ENCODE data around the gene DRAM1. TPM values are rescaled to one million over a fixed set of nuclear protein-coding genes. Genes with fewer than 3 reads are reported as not detected.

DRAM1 gene
- total and polyA plus RNA-seq, 9 of the 15 experiments (the other 6 are each of a cell fraction or from before 2014, with no cell fraction given): 1.4 to 4.3 (median 2.7) TPM

DNA sequence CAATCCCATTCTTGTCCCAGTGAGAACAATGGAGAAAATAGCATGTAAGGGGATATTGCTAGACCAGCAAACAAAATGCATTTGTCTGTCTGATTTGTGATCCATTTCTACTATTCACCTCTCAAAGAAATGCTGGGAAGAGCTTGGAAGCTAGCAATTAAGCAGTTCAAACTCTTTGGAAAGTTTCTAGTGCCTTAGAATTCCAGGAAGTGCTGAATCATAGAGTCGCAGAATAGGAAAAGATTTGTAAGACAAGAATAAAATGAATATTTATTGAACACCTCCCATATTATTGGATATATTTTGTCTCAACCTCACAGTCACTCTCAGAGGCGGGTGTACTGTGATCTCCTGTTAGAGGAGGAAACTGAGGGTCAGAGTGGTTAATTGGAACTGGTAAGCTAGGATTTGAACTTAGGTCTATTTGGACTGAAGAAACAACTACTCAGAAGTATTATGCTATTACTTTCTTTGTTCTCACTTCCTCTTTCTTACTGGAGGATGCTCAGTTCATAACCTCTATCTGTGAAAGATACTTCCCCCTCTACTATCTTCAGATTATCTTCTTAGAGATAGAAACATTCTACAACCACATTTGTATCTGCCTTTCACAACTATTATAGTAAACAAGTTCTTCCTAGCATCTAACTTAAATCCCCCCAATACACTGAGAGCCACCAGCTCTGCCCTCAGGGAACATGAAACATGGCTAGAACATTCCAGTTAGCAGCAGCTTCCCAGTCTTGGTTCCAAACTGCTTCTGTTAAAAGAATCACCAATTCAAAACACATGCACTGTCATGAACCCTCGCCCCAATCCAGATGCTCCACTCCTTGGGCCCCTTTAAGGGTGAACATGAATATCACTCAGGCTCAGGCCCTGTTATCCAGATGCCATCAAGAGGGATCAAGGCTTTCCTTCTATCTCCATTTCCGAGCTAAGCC, 64.2 kb downstream of the DRAM1 start:
- ChIA-PET CTCF (ENCODE audit: low intra/inter-chr PET ratio) (interaction anchor here (1.5 kb wide), 1 partner anchor 937 kb away, joined by 5 read pairs; no protein-coding TSS in a partner anchor), POLR2A (interaction anchor here (0.6 to 1.1 kb wide), 3 partner anchors 342 to 712 kb away, joined by 3 read pairs; no protein-coding TSS in a partner anchor)
- no peak for TF ChIP-seq GABPA (tag; conservative IDR thresholded peaks at IDR 0.05; ENCODE audit: low read depth)
- TF ChIP-seq ZBED1 (IDR thresholded peaks at IDR 0.05): no peak
- peak; percentile 52; the same call in 1 of the 2 replicates for TF ChIP-seq SPI1 (IDR thresholded peaks at IDR 0.05; ENCODE audit: borderline replicate concordance, low read depth, low read length)
- Histone ChIP-seq H3K27ac (ENCODE audit: extremely low read depth, low read depth, low read length) (no peak overlapping the region), H3K4me2 (ENCODE audit: insufficient read depth, low read length) (no peak overlapping the region), H3K36me3 (ENCODE audit: control insufficient read depth, insufficient read depth, low read length) (no peaks in the 10 kb centered on the region), H3K27me3 (ENCODE audit: control insufficient read depth in 2 of 2, insufficient read depth in 2 of 2, low read length in 2 of 2) (peaks cover 18 to 21% of the 10 kb centered on the region in 2 experiments), H3K9me3 (replicated peaks; ENCODE audit: control insufficient read depth, insufficient read depth, low read depth, low read length) (no peaks in the 10 kb centered on the region), H2AFZ (ENCODE audit: low read depth, low read length) (no peak overlapping the region), H3K9me1 (ENCODE audit: control insufficient read depth, insufficient read depth, low read length) (no peaks in the 10 kb centered on the region), H4K20me1 (replicated peaks; ENCODE audit: control insufficient read depth, insufficient read depth, low read length) (no peaks in the 10 kb centered on the region), H3K4me1 (replicated peaks in 1 of 2; ENCODE audit: control insufficient read depth in 2 of 2, insufficient read depth in 2 of 2, low read length in 2 of 2) (no peaks in the 10 kb centered on the region), H3K4me3 (no peak overlapping the region), H3K79me2 (ENCODE audit: control insufficient read depth, insufficient read depth, low read length) (no peaks in the 10 kb centered on the region), H3K9ac (ENCODE audit: insufficient read depth in 1 of 2, low read depth in 2 of 2, low read length in 2 of 2) (no peak overlapping the region)
- intact Hi-C loops (cut with micrococcal nuclease): loop anchor here (2.0 to 5.0 kb wide), 4 partner anchors 543 to 936 kb away; no protein-coding TSS in a partner anchor
- ATAC-seq (no peak), DNase-seq (ENCODE audit: extremely low read depth in 1 of 4, low spot score in 3 of 4) (no peak), FAIRE-seq (no peak)
- WGBS (ENCODE audit: insufficient coverage, low coverage, missing lambda C conversion rate): 3% methylated on average over 4 of the region's 4 CpGs
- in situ Hi-C loops (cut with MboI): loop anchor here (25.0 kb wide), 1 partner anchor 546 kb away; the partner anchor contains the start of gene IGF1
- BruUV-seq (replicated peaks): no TSS peak

DNA sequence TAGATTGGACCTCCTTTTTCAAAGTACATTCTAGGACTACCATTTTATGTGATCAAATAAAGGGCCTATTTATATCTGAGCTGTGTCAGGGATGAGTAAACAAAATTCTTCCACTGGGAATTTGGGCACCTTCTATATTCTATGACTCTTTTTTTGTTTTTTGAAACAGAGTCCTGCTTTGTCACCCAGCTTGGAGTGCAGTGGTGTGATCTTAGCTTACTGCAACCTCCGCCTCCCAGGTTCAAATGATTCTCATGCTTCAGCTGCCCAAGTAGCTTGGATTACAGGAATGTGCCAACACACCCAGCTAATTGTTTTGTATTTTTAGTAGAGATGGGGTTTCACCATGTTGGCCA, 64.8 kb downstream of the DRAM1 start:
- no peak overlapping the region for H2AFZ ChIP-seq (ENCODE audit: low read depth, low read length)
- H3K79me2 ChIP-seq (ENCODE audit: control insufficient read depth, insufficient read depth, low read length): no peaks in the 10 kb centered on the region
- no peaks in the 10 kb centered on the region for H3K9me1 ChIP-seq (ENCODE audit: control insufficient read depth, insufficient read depth, low read length)
- no peaks in the 10 kb centered on the region for H3K9me3 ChIP-seq (replicated peaks; ENCODE audit: control insufficient read depth, insufficient read depth, low read depth, low read length)
- ChIA-PET CTCF (ENCODE audit: low intra/inter-chr PET ratio) (interaction anchor here (1.5 kb wide), 1 partner anchor 937 kb away, joined by 5 read pairs; no protein-coding TSS in a partner anchor), POLR2A (no interaction called here)
- H3K9ac ChIP-seq (ENCODE audit: insufficient read depth in 1 of 2, low read depth in 2 of 2, low read length in 2 of 2): no peak overlapping the region
- H3K27me3 ChIP-seq (ENCODE audit: control insufficient read depth in 2 of 2, insufficient read depth in 2 of 2, low read length in 2 of 2): peaks cover 18 to 21% of the 10 kb centered on the region in 2 experiments
- intact Hi-C loops (cut with micrococcal nuclease): loop anchor here (5.0 kb wide), 2 partner anchors 600 to 935 kb away; no protein-coding TSS in a partner anchor
- no peaks in the 10 kb centered on the region for H3K4me1 ChIP-seq (replicated peaks in 1 of 2; ENCODE audit: control insufficient read depth in 2 of 2, insufficient read depth in 2 of 2, low read length in 2 of 2)
- DNase-seq (ENCODE audit: extremely low read depth in 1 of 4, low spot score in 3 of 4) (no peak), FAIRE-seq (no peak), ATAC-seq (no peak)
- no peak for TF ChIP-seq HDAC2 (IDR thresholded peaks at IDR 0.05)
- no peak for TF ChIP-seq NR1H2 (CRISPR knock-in tag; IDR thresholded peaks at IDR 0.05)
- no peak for TF ChIP-seq TCF7 (IDR thresholded peaks at IDR 0.05; ENCODE audit: borderline replicate concordance)
- TF ChIP-seq SOX6 (IDR thresholded peaks at IDR 0.05): no peak
- TF ChIP-seq CHD4 (IDR thresholded peaks at IDR 0.05; ENCODE audit: insufficient read depth, insufficient replicate concordance, low read depth, low read length, poor library complexity, severe bottlenecking): no peak
- TF ChIP-seq, protein P1, sequence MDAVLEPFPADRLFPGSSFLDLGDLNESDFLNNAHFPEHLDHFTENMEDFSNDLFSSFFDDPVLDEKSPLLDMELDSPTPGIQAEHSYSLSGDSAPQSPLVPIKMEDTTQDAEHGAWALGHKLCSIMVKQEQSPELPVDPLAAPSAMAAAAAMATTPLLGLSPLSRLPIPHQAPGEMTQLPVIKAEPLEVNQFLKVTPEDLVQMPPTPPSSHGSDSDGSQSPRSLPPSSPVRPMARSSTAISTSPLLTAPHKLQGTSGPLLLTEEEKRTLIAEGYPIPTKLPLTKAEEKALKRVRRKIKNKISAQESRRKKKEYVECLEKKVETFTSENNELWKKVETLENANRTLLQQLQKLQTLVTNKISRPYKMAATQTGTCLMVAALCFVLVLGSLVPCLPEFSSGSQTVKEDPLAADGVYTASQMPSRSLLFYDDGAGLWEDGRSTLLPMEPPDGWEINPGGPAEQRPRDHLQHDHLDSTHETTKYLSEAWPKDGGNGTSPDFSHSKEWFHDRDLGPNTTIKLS (IDR thresholded peaks at IDR 0.05; ENCODE audit: borderline replicate concordance, low read depth): no peak
- no peak for TF ChIP-seq MCM2 (IDR thresholded peaks at IDR 0.05; ENCODE audit: low read depth)
- BruUV-seq (replicated peaks): no TSS peak
- no peak overlapping the region for H3K27ac ChIP-seq (ENCODE audit: extremely low read depth, low read depth, low read length)
- no peaks in the 10 kb centered on the region for H3K36me3 ChIP-seq (ENCODE audit: control insufficient read depth, insufficient read depth, low read length)
- no peak overlapping the region for H3K4me2 ChIP-seq (ENCODE audit: insufficient read depth, low read length)
- no peaks in the 10 kb centered on the region for H4K20me1 ChIP-seq (replicated peaks; ENCODE audit: control insufficient read depth, insufficient read depth, low read length)
- no peak overlapping the region for H3K4me3 ChIP-seq
- in situ Hi-C loops (cut with MboI): loop anchor here (25.0 kb wide), 1 partner anchor 545 kb away; the partner anchor contains the start of gene IGF1
- WGBS (ENCODE audit: insufficient coverage, low coverage, missing lambda C conversion rate): 0% methylated on average over 1 of the region's 1 CpG

Measured in K562 (cell line).